GM18520 (cell line): Measurements from ENCODE around the gene VPS37B.

Source experiments
- ATAC-seq: cut with Tn5 transposase; IDR thresholded peaks from one replicate; pipeline ENCODE4 v1.9.1; 2021; ENCODE audit not compliant: unreplicated experiment

Gene VPS37B

GRCh38 chr12:122842505-122843405, 53.2 kb downstream of the VPS37B start:
- ATAC-seq = no peak

DNA sequence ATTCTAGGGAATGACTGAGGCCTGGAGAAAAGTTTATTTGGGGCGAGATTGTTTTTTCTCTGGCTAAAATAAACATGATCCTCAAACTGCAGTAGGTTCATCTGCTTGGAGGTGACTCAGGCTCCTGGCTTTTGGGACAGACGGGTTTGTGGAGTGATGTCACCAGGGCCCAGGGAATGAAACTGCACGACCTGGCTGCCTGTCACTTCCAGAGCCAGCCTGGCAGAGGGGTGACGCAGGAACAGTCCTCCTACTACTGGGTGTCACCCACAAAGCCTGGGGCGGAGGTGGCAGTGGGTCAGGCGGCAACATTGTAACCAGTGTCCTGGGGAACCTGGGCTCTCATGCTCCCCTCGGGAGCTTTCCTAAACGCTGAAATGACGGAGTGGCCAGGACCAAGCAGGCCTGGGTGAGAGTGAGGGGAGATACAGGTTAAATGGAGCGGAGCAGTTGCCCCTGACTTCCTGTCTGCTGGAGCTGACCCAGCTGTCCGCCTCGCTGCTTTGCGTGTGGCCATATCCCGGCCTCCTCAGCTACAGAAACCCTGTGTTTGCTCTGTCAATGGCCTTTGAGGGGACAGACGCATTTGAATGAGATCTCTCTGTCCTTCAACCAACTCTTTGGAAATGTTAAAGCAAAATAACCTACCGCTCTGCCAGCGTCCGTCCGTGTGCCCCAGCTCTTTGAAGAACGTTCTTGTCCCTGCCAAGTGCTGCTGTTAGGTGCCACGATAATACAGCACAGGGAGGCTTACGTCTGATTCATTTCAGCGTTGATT, 54.2 kb downstream of the VPS37B start:
- ATAC-seq = no peak

- no peak for ATAC-seq
Observed at GRCh38 chr12:122840580-122841513, 55.1 kb downstream of the VPS37B start.

- ATAC-seq = no peak
Observed at GRCh38 chr12:122839907-122840554, 55.9 kb downstream of the VPS37B start.

DNA sequence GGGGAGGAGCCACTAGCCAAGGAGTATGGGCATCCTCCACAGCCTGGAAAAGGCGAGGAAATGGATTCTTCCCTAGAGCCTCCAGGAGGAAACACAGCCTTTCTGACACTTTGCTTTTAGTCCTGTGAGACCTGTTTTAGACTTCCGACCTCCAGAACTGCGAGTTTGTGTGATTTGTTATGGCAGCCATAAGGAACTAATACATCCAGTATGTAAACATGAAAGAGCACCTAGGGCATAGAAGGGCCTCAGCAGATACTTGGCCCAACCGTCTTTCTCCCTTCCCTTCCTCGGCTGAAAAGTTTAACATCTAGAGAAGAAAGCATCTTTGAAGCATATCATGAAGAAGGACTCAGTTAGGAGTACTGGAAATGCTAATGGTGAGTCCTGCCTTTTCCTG, 57.1 kb downstream of the VPS37B start:
- ATAC-seq = no peak

DNA sequence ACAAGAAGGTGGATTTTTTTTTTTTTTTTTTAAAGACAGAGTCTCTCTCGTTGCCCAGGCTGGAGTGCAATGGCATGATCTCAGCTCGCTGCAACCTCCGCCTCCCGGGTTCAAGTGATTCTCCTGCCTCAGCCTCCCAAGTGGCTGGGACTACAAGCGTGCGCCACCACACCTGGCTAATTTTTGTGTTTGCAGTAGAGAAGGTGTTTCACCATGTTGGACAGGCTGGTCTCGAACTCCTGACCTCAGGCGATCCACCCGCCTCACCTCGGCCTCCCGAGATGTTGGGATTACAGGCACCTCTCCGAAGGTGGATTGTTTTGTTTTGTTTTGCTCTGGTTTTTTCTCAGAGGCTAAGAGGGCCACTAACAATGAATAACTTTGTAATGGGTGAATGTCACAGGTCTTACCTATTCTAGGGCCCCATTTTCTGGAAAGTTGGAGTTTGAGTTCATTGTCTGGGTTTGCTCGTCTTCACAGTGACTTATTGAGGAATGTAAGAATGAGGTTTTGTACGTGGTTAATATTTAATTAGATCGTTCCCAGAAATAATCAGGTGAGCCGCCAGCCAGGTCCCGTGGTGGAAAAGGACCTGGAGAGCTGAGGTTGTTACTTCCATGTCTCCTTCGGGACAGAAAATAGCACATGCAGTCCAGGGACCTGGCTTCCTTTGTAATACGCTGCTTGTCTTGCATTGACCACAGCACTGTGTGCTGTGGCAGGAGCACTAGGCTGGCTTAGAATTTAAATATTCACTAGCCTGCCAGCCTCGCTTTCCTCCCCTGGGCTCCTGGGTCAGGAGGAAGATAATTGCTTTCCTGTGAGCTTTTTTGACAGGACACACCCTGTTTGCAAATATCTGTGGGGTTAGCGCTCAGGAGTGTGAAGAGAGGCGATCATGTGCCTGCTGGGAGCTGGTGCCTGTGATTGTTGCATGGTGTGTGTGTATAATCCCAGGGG, 58.3 kb downstream of the VPS37B start:
- ATAC-seq = no peak

- ATAC-seq = peak; percentile 44
Observed at GRCh38 chr12:122836027-122836921, 59.6 kb downstream of the VPS37B start.

DNA sequence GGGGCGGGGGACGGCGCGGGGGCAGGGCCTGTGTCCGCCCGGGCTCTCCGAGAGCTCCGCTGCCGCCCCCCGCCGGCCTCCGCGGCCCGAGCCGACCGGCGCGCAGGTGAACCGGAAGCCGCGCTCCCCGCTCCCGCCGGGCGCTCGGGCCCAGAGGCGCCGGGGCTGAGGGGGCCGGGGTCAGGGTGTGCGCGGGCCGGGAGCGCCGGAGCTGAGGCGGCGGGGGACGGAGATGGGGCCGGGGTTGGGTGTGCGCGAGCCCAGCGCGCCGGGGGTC, 60.2 kb downstream of the VPS37B start:
- ATAC-seq = no peak

DNA sequence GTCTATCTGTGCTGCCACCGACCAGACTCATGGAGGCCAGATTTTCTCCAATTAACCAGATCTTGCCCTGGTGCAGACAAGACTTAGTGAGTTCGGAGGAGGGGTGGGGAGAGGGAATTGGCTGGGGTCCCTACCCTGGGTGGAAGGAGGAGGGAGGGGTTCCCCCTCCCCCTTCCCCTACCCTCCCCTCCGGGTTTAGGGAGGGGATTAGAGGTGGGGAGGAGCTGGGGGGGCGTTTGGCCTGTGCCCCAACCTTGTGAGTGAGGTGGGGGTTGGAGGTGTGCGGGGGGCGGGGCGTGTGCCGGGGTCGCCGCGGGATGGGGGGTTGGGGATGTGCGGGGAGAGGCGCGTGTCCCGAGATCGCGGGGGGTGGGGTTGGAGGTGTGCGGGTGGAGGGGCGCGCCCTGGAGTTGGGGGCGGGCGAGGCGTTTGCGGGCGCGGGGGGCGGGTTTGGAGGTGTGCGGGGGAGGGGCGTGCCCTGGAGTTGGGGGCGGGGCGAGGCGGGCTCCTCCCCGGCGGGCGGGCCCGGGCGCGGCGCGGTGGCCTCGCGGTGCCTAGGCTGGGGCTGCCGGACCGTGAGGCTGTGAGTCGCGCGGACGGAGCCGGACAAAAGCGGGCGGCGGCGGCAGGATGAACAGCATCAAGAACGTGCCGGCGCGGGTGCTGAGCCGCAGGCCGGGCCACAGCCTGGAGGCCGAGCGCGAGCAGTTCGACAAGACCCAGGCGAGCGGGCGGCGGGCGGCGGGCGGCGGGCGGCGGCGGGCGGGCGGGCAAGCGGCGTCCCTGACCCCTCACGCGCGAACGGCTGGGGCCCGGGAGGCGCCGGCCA, 60.8 kb downstream of the VPS37B start, which contains the start of gene HIP1R:
HIP1R (plus strand) TSS at position 537 of the 829 bp plus-strand sequence; CDS start at position 631, 94 bp downstream.
- no peak for ATAC-seq

DNA sequence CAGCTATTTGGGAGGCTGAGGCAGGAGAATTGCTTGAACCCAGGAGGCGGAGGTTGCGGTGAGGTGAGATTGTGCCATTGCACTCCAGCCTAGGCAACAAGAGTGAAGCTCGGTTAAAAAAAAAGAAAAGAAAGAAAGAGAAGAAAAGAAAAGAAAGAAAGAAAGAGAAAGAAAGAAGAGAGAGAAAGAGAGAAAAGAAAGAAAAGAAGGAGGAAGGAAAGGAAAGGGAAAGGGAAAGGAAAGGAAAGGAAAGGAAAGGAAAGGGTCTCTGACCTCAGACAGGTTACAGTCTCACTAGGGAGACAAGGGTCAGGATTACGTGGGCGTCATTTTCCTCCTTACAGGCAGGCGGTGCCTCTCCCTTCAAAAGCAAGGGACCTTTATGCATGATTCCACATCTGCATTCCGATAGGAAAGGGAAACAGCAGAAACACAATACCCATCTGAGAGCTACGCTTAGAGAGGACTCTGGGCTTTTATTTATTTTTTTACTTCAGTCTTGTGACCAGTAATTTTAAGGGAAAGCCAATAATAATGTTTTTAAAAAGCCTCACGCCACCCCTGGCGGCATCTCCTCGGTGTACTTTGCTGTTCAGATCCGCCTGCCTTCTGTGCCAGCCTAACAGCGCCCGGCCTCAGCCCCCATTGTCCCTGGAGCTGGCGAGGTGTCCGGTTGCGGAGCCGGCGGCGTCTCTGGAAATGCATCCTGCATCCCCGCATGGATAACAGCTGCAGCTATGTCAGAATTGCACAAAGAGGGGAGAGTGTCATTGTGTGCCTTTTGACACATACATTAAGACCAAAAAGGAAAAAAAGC, 61.6 kb downstream of the VPS37B start:
- ATAC-seq = no peak

- ATAC-seq = no peak
Observed at GRCh38 chr12:122830517-122831214, 65.3 kb downstream of the VPS37B start.

GRCh38 chr12:122827258-122827657, 68.7 kb downstream of the VPS37B start:
- no peak for ATAC-seq

DNA sequence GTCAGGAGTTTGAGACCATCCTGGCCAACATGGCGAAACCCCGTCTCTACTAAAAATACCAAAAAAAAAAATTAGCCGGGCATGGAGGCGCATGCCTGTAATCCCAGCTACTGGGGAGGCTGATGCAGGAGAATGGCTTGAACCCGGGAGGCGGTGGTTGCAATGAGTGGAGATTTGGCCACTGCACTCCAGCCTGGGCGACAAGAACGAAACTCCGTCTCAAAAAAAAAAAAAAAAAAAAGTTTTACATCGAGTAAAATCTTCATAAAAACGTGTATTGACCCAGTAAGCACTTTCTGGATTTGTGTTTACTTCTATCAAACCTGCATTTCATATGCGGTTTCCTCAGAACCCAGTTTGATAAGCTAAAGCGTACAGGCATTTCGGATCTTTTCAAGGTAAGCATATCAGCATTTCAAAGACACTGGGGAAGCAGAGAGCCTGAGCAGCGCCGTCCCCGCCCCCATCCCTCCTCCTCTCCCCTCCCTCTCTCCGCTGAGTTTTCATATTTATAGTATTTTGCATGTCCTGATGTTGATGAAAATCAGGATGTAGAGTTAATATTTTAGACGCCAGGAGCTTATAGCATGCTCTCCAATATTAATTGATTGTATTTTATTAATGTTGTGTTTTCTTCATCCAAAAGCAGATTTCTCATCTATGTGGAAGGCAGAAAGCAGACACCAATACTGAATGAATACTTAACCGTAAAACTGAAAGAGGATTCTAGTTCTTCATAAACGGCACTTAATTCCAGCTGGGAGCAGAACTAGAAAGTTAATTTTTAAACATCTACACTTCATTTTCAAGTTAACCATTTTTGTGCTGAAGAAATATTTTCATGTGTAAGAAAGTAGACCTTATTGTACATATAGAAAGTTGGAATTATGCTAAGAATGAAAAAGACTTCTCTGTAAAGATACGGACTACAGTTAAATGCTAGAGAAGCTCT, 69.9 kb downstream of the VPS37B start:
- ATAC-seq = no peak

DNA sequence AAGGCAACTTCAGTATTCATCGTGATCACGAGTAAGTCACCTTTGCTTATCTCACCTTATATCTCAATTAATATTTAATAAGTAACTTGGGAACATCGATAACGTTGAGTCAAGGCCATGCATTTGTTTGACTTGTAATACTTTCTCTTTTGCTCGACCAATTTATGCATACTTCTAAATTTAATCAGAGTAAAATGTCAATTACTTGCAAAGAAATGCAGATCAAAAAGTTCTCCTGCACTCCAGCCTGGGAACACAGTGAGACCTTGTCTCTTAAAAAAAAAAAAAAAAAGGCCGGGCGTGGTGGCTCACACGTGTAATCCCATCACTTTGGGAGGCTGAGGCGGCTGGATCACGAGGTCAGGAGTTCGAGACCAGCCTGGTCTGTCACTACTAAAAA, 72.5 kb downstream of the VPS37B start:
- ATAC-seq = no peak

- ATAC-seq = no peak
Observed at GRCh38 chr12:122820838-122821271, 75.1 kb downstream of the VPS37B start.
